Spleen (tissue), 11 donors: ENCODE measurements around the gene ZFYVE28. TPM values are rescaled to one million over a fixed set of nuclear protein-coding genes. Genes with fewer than 3 reads are reported as not detected.

Experiments used
- DNase-seq: peaks from one replicate; pipeline ENCODE4 v3.0.0-alpha.2; 2020
- H3K27ac ChIP-seq, 8 donors: fragments of 200-600 bp; sonication (generic) in 7 of 8; 1 replicate in 4 of 8; 2 replicates in 4 of 8; pipeline versions ENCODE4 v1.5.0 to v1.8.0; 2016 to 2021; ENCODE audit warnings: inconsistent platforms in 4 of 8, mild to moderate bottlenecking in 4 of 8, moderate library complexity in 1 of 8
- H3K27me3 ChIP-seq, 7 donors: fragments of 200-600 bp; sonication (generic) in 6 of 7; replicated peaks in 1 of 7; 1 replicate in 4 of 7; 2 replicates in 3 of 7; pipeline versions ENCODE4 v1.5.0 to v1.8.0; 2016 to 2021; ENCODE audit warnings: inconsistent platforms in 3 of 7, mild to moderate bottlenecking in 1 of 7
- H3K36me3 ChIP-seq, 6 donors: fragments of 200-600 bp; sonication (generic) in 5 of 6; 1 replicate in 4 of 6; 2 replicates in 2 of 6; pipeline versions ENCODE4 v1.5.0 to v1.8.0; 2016 to 2021; ENCODE audit warnings: inconsistent platforms in 2 of 6
- H3K4me1 ChIP-seq, 6 donors: fragments of 200-600 bp; sonication (generic) in 5 of 6; 1 replicate in 3 of 6; 2 replicates in 3 of 6; pipeline versions ENCODE4 v1.5.0 to v1.8.0; 2016 to 2021; ENCODE audit warnings: inconsistent platforms in 3 of 6
- H3K4me3 ChIP-seq, 8 donors: fragments of 200-600 bp; sonication (generic) in 7 of 8; 1 replicate in 4 of 8; 2 replicates in 4 of 8; pipeline versions ENCODE4 v1.5.0 to v1.8.0; 2016 to 2021; ENCODE audit warnings: inconsistent platforms in 4 of 8, mild to moderate bottlenecking in 4 of 8, moderate library complexity in 2 of 8
- H3K9me3 ChIP-seq, 8 donors: fragments of 200-600 bp; sonication (generic) in 7 of 8; 1 replicate in 4 of 8; 2 replicates in 4 of 8; pipeline versions ENCODE4 v1.5.0 to v1.8.0; 2016 to 2021; ENCODE audit warnings: inconsistent platforms in 4 of 8
- CTCF ChIP-seq, 11 experiments: fragments of 200-600 bp in 7 of 11; fragments of 450-650 bp in 4 of 11; sonication (generic) in 4 of 11; IDR thresholded peaks in 8 of 11; conservative IDR thresholded peaks in 3 of 11; 1 replicate in 7 of 11; 2 replicates in 4 of 11; pipeline versions ENCODE4 v1.4.0 to v1.8.0; 2016 to 2021; ENCODE audit warnings: antibody characterized with exemption in 11 of 11, inconsistent platforms in 4 of 11, mild to moderate bottlenecking in 1 of 11
- POLR2A ChIP-seq, 3 donors: fragments of 450-650 bp; IDR thresholded peaks; one replicate each; pipeline ENCODE4 v1.5.1; 2017; ENCODE audit warnings: antibody characterized with exemption in 3 of 3, mild to moderate bottlenecking in 1 of 3
- POLR2AphosphoS5 ChIP-seq, 3 donors: sonication (generic); formaldehyde crosslinking; IDR thresholded peaks; one replicate each; pipeline ENCODE4 v1.5.1; 2017; ENCODE audit warnings: antibody characterized with exemption in 3 of 3
- WGBS, 5 donors: extraction: QIAGEN DNeasy Blood & Tissue Kit in 3 of 5; methylation state at CpG; one replicate each; pipeline versions ENCODE4 v1.1.5 to v1.1.7; 2013 to 2018; 5-methylcytosine and 5-hydroxymethylcytosine counted together
- intact Hi-C: fragments of 100-400 bp; cut with DNase I; formaldehyde crosslinking; loops from one replicate; pipeline ENCODE4 v1.15.0; 2023; ENCODE audit warnings: low total_unique reads
- polyA plus RNA-seq, 3 donors: library from polyadenylated mRNA; stranded (reverse); fragments of 200-250 nt; gene quantifications; one replicate each; pipeline ENCODE4 v1.2.1, GENCODE V29; 2013
- total RNA-seq, 7 donors: library from RNA; depleted of rRNA in 3 of 7; stranded (reverse); fragments of >200 nt in 3 of 7; fragmentation: NEBNext Ultra II Directional in 4 of 7; extraction: Animal tissue kit (Norgen Biotek cat#: 25700) in 4 of 7; gene quantifications; one replicate each; pipeline versions ENCODE4 v1.1.0 to v1.2.1, GENCODE V29; 2016 to 2021
- donor health status: healthy with polysubstance abuse.
- donor health status: DM: no; HTN: no; CAD: no; lungs with moderate emphysema.
- donor health status: DM: no; HTN: no; CAD: no.
- donor health status: Bipolar disorder and iron deficiency.
- donor health status: healthy.
- donor health status: DM: no; HTN: no; CAD: no.
- donor health status: DM: yes; HTN: yes; CAD: no.

ZFYVE28 gene
- total and polyA plus RNA-seq, 10 donors = 2.7 to 31.3 (median 12.6) TPM

- H3K27me3 ChIP-seq = peaks cover 0 to 4% (median 0%) of the 10 kb centered on the region in 7 donors
- H3K4me3 ChIP-seq = no peak overlapping the region
- WGBS, 5 donors = 74 to 87% (median 85%) methylated on average over 17 to 30 of the region's 30 CpGs
- DNase-seq = no peak
- no peaks in the 10 kb centered on the region for H3K36me3 ChIP-seq
- peaks cover 0 to 7% (median 2%) of the 10 kb centered on the region in 6 donors for H3K4me1 ChIP-seq
- no peak for TF ChIP-seq POLR2A (IDR thresholded peaks at IDR 0.05)
- TF ChIP-seq CTCF (IDR thresholded peaks at IDR 0.05 in 8 of 11, conservative IDR thresholded peaks at IDR 0.05 in 3 of 11) = no peak
- no peak for TF ChIP-seq POLR2AphosphoS5 (IDR thresholded peaks at IDR 0.05)
- intact Hi-C loops = no loop called here
- H3K9me3 ChIP-seq = no peaks in the 10 kb centered on the region
- no peak overlapping the region for H3K27ac ChIP-seq
These were observed 18.5 kb upstream of the ZFYVE28 start for GRCh38 chr4:2436761-2437474.

GRCh38 chr4:2436301-2436700 lies 17.9 kb upstream of the ZFYVE28 start:
- DNase-seq = no peak
- Histone ChIP-seq H3K9me3 (no peaks in the 10 kb centered on the region), H3K4me3 (no peak overlapping the region), H3K27me3 (no peaks in the 10 kb centered on the region), H3K4me1 (peaks cover 0 to under 1% (median 0%) of the 10 kb centered on the region in 6 donors), H3K36me3 (no peaks in the 10 kb centered on the region), H3K27ac (no peak overlapping the region)
- TF ChIP-seq CTCF (IDR thresholded peaks at IDR 0.05 in 8 of 11, conservative IDR thresholded peaks at IDR 0.05 in 3 of 11) (peak in 1 of 11 experiments; percentile 13), POLR2A (IDR thresholded peaks at IDR 0.05) (no peak), POLR2AphosphoS5 (IDR thresholded peaks at IDR 0.05) (no peak)
- 50 to 70% (median 59%) methylated on average over 10 of the region's 10 CpGs for WGBS, 5 donors
- intact Hi-C loops = no loop called here

DNA sequence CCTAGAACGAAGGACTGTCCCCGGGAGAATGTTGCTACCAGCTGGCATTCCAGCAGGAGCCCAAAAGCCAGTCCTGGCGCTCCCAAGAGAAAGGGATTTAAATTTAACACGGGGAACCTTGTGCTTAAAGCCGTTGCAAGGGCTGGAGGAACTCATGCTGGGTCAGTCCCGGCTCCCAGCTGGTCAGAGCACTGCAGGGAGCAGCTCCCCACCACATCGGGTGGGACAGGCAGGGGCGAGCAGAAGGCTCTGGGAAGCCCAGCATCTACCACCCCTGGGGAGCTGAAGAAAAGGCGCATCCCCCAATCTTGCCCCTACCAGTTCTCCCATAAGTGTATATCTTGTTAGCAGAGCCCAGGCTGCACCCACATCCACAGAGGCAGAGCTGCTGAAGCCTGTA lies 16.0 kb upstream of the ZFYVE28 start:
- Histone ChIP-seq H3K4me3 (no peak overlapping the region), H3K9me3 (no peaks in the 10 kb centered on the region), H3K4me1 (no peaks in the 10 kb centered on the region), H3K27ac (no peak overlapping the region), H3K27me3 (no peaks in the 10 kb centered on the region), H3K36me3 (no peaks in the 10 kb centered on the region)
- WGBS, 5 donors = 63 to 78% (median 72%) methylated on average over 7 to 9 of the region's 9 CpGs
- no peak for DNase-seq
- no peak for TF ChIP-seq POLR2AphosphoS5 (IDR thresholded peaks at IDR 0.05)
- TF ChIP-seq POLR2A (IDR thresholded peaks at IDR 0.05) = no peak
- TF ChIP-seq CTCF (IDR thresholded peaks at IDR 0.05 in 8 of 11, conservative IDR thresholded peaks at IDR 0.05 in 3 of 11) = no peak
- intact Hi-C loops = no loop called here

GRCh38 chr4:2433609-2434350 lies 15.3 kb upstream of the ZFYVE28 start:
- H3K9me3 ChIP-seq = no peaks in the 10 kb centered on the region
- no peak overlapping the region for H3K27ac ChIP-seq
- no peaks in the 10 kb centered on the region for H3K36me3 ChIP-seq
- intact Hi-C loops = no loop called here
- no peaks in the 10 kb centered on the region for H3K4me1 ChIP-seq
- no peaks in the 10 kb centered on the region for H3K27me3 ChIP-seq
- DNase-seq = peak; percentile 58
- 78 to 85% (median 82%) methylated on average over 24 to 29 of the region's 29 CpGs for WGBS, 5 donors
- TF ChIP-seq POLR2AphosphoS5 (IDR thresholded peaks at IDR 0.05) (no peak), POLR2A (IDR thresholded peaks at IDR 0.05) (no peak), CTCF (IDR thresholded peaks at IDR 0.05 in 8 of 11, conservative IDR thresholded peaks at IDR 0.05 in 3 of 11) (no peak)
- H3K4me3 ChIP-seq = no peak overlapping the region
